Mesothelial cell of epicardium (in vitro differentiated cells): ENCODE data around the gene RIF1. TPM values are rescaled to one million over a fixed set of nuclear protein-coding genes. Genes with fewer than 3 reads are reported as not detected.

Experiments used
- DNase-seq, 2 experiments: peaks; one replicate each; pipeline ENCODE4 v3.0.0; 2021; ENCODE audit warnings: low spot score in 2 of 2; ENCODE audit not compliant: unreplicated experiment in 2 of 2
- H3K27ac Mint-ChIP-seq: 2 replicates; pipeline ENCODE4 v1.8.0; 2021; ENCODE audit warnings: mixed read lengths
- H3K27me3 Mint-ChIP-seq: 2 replicates; pipeline ENCODE4 v1.8.0; 2021; ENCODE audit warnings: low read depth, mixed read lengths
- H3K36me3 Mint-ChIP-seq: 2 replicates; pipeline ENCODE4 v1.8.0; 2021; ENCODE audit warnings: mixed read lengths
- H3K4me1 Mint-ChIP-seq: 2 replicates; pipeline ENCODE4 v1.8.0; 2021; ENCODE audit warnings: mixed read lengths
- H3K4me3 Mint-ChIP-seq: 2 replicates; pipeline ENCODE4 v1.8.0; 2021; ENCODE audit warnings: mild to moderate bottlenecking, moderate library complexity, mixed read lengths
- H3K9me3 Mint-ChIP-seq: 2 replicates; pipeline ENCODE4 v1.8.0; 2021; ENCODE audit warnings: mixed read lengths
- CTCF ChIP-seq: fragments of 200-600 bp; sonication (generic); IDR thresholded peaks from one replicate; pipeline ENCODE4 v1.5.0; 2021; ENCODE audit warnings: antibody characterized with exemption; ENCODE audit not compliant: unreplicated experiment
- total RNA-seq: library from RNA; stranded (reverse); gene quantifications from 3 replicates; pipeline ENCODE4 v1.2.1, GENCODE V29; 2021

Gene RIF1
- total RNA-seq, 1 donor from 2014 or later, result 59.1 TPM

GRCh38 chr2:151491496-151491895, 81.8 kb downstream of the RIF1 start:
- no peaks in the 10 kb centered on the region for H3K4me1 Mint-ChIP-seq
- no peak for TF ChIP-seq CTCF
- H3K9me3 Mint-ChIP-seq, result no peaks in the 10 kb centered on the region

DNA sequence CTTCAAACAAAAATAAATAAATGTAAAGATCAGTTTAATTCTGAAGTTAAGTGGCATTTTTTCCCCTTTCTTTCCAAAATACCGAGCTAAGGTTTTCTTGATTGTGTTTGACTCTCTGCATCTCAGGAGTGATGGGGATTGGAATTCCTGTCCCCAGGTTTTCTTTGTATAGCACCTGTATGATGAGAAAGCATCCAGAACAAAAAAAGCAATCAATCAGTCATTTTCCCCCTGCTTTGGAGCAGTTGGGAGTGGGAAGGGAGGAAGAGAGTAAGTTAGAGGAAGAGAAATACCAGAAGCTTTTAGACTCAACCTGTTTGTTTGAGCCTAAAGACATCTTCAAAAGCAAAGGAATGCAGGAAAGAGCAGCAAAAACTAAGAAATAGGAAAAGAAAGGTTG, 88.5 kb downstream of the RIF1 start:
- H3K36me3 Mint-ChIP-seq, result peaks cover 12% of the 10 kb centered on the region
- no peak overlapping the region for H3K27ac Mint-ChIP-seq
- H3K9me3 Mint-ChIP-seq, result no peaks in the 10 kb centered on the region
- DNase-seq, result no peak
- TF ChIP-seq CTCF, result no peak
- H3K4me3 Mint-ChIP-seq, result no peak overlapping the region
- no peaks in the 10 kb centered on the region for H3K27me3 Mint-ChIP-seq
- H3K4me1 Mint-ChIP-seq, result peaks cover 6% of the 10 kb centered on the region

More at GRCh38 chr2:151491496-151491895, 81.8 kb downstream of the RIF1 start:
- Mint-ChIP-seq H3K27me3 (no peaks in the 10 kb centered on the region), H3K27ac (no peak overlapping the region), H3K4me3 (no peak overlapping the region), H3K36me3 (peaks cover 13% of the 10 kb centered on the region)
- no peak for DNase-seq

DNA sequence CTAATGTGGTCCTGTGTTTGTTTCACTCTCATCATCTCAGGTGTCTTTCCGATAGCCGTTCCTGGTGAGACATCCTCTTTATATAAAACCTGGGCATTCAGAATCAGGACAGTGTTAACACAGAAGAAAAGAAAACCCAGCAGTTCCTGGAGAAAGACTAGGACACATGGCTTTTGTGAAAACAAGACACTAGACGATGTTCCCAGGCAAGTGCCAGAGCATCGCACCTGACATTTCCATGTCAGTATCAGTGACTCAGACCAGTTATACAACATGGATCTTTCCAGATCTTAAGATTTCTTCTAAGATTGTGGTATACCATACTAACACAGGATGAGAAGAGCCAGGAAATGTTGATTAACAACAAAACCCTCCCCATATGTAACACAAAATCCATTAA, 96.5 kb downstream of the RIF1 start:
- Mint-ChIP-seq H3K36me3 (no peaks in the 10 kb centered on the region), H3K4me1 (peaks cover 3% of the 10 kb centered on the region), H3K9me3 (no peaks in the 10 kb centered on the region), H3K4me3 (no peak overlapping the region), H3K27me3 (no peaks in the 10 kb centered on the region), H3K27ac (no peak overlapping the region)
- no peak for DNase-seq
- no peak for TF ChIP-seq CTCF

- Mint-ChIP-seq H3K4me3 (no peak overlapping the region), H3K4me1 (no peaks in the 10 kb centered on the region), H3K27ac (no peak overlapping the region), H3K9me3 (no peaks in the 10 kb centered on the region), H3K36me3 (no peaks in the 10 kb centered on the region), H3K27me3 (no peaks in the 10 kb centered on the region)
- TF ChIP-seq CTCF, result no peak
- no peak for DNase-seq
Observed at GRCh38 chr2:151508519-151508918, 98.8 kb downstream of the RIF1 start.

DNA sequence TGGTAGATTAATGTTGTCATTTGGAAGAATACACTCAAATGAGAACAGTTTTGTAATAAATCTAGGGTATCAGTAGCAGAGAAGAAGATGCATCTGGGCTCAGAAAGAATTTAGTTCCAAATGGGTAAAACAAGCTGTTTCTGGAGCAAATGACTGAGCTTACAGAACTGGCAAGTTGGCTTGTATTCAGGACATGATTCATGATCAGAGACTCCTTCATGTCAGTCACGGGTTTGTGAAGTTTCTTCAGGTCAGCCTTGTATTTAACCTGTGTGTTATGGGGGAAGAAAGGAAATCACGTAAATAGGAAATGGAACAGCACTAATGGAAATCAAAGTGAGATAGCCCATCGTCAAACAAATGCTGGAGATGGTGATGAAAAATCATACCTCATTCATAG, 109.1 kb downstream of the RIF1 start:
- Mint-ChIP-seq H3K27ac (no peak overlapping the region), H3K9me3 (no peaks in the 10 kb centered on the region), H3K4me3 (no peak overlapping the region), H3K27me3 (no peaks in the 10 kb centered on the region), H3K4me1 (no peaks in the 10 kb centered on the region), H3K36me3 (no peaks in the 10 kb centered on the region)
- TF ChIP-seq CTCF, result no peak
- DNase-seq, result no peak

DNA sequence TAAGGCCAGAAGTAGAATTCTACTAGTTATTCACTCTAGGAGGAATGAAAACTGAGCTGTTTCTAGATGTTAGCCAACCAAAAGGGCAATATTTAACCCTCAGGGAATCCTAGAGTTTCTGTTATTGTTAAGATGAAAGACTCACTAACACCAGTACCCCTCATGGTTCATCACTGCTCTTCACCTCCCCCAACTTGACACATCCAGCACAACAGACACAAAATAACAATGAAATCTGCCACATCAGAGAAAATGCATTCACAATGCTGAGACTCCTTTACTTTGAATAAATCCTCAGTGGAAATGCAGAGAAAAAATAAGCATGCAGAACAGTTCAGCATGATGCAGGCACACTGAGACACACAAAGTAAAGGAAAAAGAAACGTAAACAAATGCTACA, 111.3 kb downstream of the RIF1 start:
- TF ChIP-seq CTCF, result no peak
- DNase-seq, result no peak
- Mint-ChIP-seq H3K36me3 (no peaks in the 10 kb centered on the region), H3K27ac (no peak overlapping the region), H3K27me3 (no peaks in the 10 kb centered on the region), H3K9me3 (no peaks in the 10 kb centered on the region), H3K4me1 (no peaks in the 10 kb centered on the region), H3K4me3 (no peak overlapping the region)
